Panc1 (cell line): ENCODE data around the gene KIF3B. TPM values are rescaled to one million over a fixed set of nuclear protein-coding genes. Genes with fewer than 3 reads are reported as not detected.

Experiments used
- ATAC-seq: fragments of 200-7000 bp; cut with Tn5 transposase; 2 replicates; pipeline ENCODE4 v1.9.1; 2020; ENCODE audit warnings: mild to moderate bottlenecking, moderate library complexity
- BruUV-seq: library from RNA; stranded (reverse); fragments of 400-500 nt; replicated peaks from 2 replicates; lab custom pipeline; 2021; lab: Mats Ljungman, UMichigan
- CTCF ChIA-PET: fragments of 300-600 bp; sonication (Branson Sonifier 250); formaldehyde crosslinking; loops from one replicate; lab custom pipeline; 2022; ENCODE audit warnings: antibody characterized with exemption; lab: Charles Lee
- POLR2A ChIA-PET: fragments of 300-600 bp; sonication (Branson Sonifier 250); formaldehyde crosslinking; loops from one replicate; lab custom pipeline; 2022; ENCODE audit warnings: antibody characterized with exemption; lab: Charles Lee
- DNase-seq: peaks from one replicate; pipeline ENCODE4 v3.0.0-alpha.2; 2010; ENCODE audit warnings: low read depth, low spot score
- H3K27ac ChIP-seq: 2 replicates; pipeline ENCODE4 v1.5.1; 2011; ENCODE audit warnings: mild to moderate bottlenecking, low read length, inconsistent platforms
- H3K27me3 ChIP-seq: fragments of 200-500 bp; sonication (Bioruptor generic); 2 replicates; pipeline ENCODE4 v1.6.0; 2014; ENCODE audit warnings: low read length, inconsistent platforms; ENCODE audit not compliant: control insufficient read depth, insufficient read depth
- H3K36me3 ChIP-seq: fragments of 200-500 bp; sonication (Bioruptor generic); 2 replicates; pipeline ENCODE4 v1.5.1; 2014; ENCODE audit warnings: inconsistent platforms, mild to moderate bottlenecking, low read length, moderate library complexity; ENCODE audit not compliant: control insufficient read depth, insufficient read depth
- H3K4me1 ChIP-seq: 2 replicates; pipeline ENCODE4 v1.5.1; 2011; ENCODE audit warnings: inconsistent platforms, mild to moderate bottlenecking, low read length, moderate library complexity; ENCODE audit not compliant: control insufficient read depth, insufficient read depth
- H3K4me3 ChIP-seq, 2 experiments: 2 replicates each; pipeline ENCODE4 v1.5.1; 2011 to 2012; ENCODE audit warnings: low read depth in 2 of 2, low read length in 2 of 2, mild to moderate bottlenecking in 2 of 2, inconsistent platforms in 1 of 2, moderate library complexity in 1 of 2
- H3K9me3 ChIP-seq: fragments of 200-500 bp; sonication (Bioruptor generic); 2 replicates; pipeline ENCODE4 v1.5.1; 2014; ENCODE audit warnings: low read depth, mild to moderate bottlenecking, inconsistent platforms, low read length, moderate library complexity; ENCODE audit not compliant: control insufficient read depth, insufficient read depth
- POLR2AphosphoS5 ChIP-seq: IDR thresholded peaks from 2 replicates; pipeline ENCODE4 v1.6.1; 2012; ENCODE audit warnings: mild to moderate bottlenecking, low read depth, low read length, moderate library complexity
- SIN3A ChIP-seq: IDR thresholded peaks from 2 replicates; pipeline ENCODE4 v1.6.1; 2012; ENCODE audit warnings: low read depth, mild to moderate bottlenecking, low read length, moderate library complexity, borderline replicate concordance; ENCODE audit not compliant: insufficient read depth
- TCF7L2 ChIP-seq: IDR thresholded peaks from 2 replicates; pipeline ENCODE4 v1.6.1; 2011; ENCODE audit warnings: mild to moderate bottlenecking, low read depth, low read length, inconsistent platforms
- in situ Hi-C: cut with HindIII; loops from 2 replicates; pipeline ENCODE4 v1.10.0; 2016; ENCODE audit warnings: low sequenced_read_pairs, low pct_unique_long_range_greater_than_20kb
- intact Hi-C: fragments of 100-400 bp; cut with micrococcal nuclease; formaldehyde crosslinking; loops from one replicate; pipeline ENCODE4 v1.10.0; 2022; ENCODE audit not compliant: unreplicated experiment
- total RNA-seq: library from RNA; stranded (reverse); gene quantifications from one replicate; pipeline ENCODE4 v1.2.1, GENCODE V29; 2021; ENCODE audit not compliant: unreplicated experiment
- TF ChIP-seq, protein P1 (sequence below): fragments of 450-650 bp; IDR thresholded peaks from 2 replicates; pipeline ENCODE4 v1.5.1; 2017; ENCODE audit warnings: mild to moderate bottlenecking
- TF ChIP-seq, protein P2 (sequence below), 2 experiments: IDR thresholded peaks; 2 replicates each; pipeline ENCODE4 v1.6.1; 2011 to 2012; ENCODE audit warnings: low read depth in 2 of 2, control low read depth in 1 of 2, low read length in 1 of 2, mild to moderate bottlenecking in 1 of 2, moderate library complexity in 1 of 2; ENCODE audit not compliant: insufficient read depth in 1 of 2

The KIF3B gene
- total RNA-seq, 1 experiment from 2014 or later = 67.8 TPM

DNA sequence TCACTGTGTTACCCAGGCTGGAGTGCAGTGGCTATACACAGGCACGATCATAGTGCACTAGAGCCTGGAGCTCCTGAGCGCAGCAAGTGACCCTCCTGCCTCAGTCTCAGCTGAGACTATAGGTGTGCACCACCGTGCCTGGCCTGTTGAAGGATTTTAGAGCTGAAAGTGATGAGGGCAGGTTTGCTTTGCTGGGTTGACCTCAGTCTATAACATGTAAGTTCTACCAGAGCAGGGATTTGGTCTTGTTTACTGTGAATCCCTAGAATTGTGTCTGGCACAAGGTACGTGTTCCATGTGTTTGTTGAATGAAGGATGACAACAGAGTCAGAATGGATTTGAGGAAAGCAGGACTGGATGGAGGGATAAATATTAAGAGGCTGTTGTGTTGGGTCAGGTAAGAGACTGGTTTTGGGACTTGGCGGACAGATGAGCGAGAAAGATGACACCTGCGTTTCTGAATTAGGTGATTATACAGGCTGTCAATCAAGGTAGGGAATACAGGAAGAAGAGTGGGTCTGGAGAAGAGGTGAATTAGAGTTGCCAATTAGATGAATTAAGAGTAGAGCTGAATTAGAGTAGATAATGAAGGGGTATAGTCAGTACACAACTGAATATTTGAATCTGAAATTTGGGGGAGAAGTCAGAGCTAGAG is 87.2 kb downstream of the KIF3B start:
- Histone ChIP-seq H3K27ac (no peak overlapping the region), H3K36me3 (peaks cover 11% of the 10 kb centered on the region; the same call in 1 of the 2 replicates), H3K4me3 (no peak overlapping the region), H3K9me3 (no peaks in the 10 kb centered on the region), H3K27me3 (no peaks in the 10 kb centered on the region), H3K4me1 (peaks cover 56% of the 10 kb centered on the region)
- intact Hi-C loops (no loop called here), in situ Hi-C loops (loop anchor here (5.0 kb wide), 1 partner anchor 58 kb away; no protein-coding TSS in a partner anchor)
- ChIA-PET POLR2A (interaction anchor here (0.7 kb wide), 1 partner anchor 241 kb away, joined by 3 read pairs; no protein-coding TSS in a partner anchor), CTCF (no interaction called here)
- TSS peak; percentile 2 for BruUV-seq
- TF ChIP-seq, protein P1, sequence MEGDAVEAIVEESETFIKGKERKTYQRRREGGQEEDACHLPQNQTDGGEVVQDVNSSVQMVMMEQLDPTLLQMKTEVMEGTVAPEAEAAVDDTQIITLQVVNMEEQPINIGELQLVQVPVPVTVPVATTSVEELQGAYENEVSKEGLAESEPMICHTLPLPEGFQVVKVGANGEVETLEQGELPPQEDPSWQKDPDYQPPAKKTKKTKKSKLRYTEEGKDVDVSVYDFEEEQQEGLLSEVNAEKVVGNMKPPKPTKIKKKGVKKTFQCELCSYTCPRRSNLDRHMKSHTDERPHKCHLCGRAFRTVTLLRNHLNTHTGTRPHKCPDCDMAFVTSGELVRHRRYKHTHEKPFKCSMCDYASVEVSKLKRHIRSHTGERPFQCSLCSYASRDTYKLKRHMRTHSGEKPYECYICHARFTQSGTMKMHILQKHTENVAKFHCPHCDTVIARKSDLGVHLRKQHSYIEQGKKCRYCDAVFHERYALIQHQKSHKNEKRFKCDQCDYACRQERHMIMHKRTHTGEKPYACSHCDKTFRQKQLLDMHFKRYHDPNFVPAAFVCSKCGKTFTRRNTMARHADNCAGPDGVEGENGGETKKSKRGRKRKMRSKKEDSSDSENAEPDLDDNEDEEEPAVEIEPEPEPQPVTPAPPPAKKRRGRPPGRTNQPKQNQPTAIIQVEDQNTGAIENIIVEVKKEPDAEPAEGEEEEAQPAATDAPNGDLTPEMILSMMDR = no peak
- TF ChIP-seq TCF7L2 (no peak), SIN3A (no peak), POLR2AphosphoS5 (no peak)
- TF ChIP-seq, protein P2, sequence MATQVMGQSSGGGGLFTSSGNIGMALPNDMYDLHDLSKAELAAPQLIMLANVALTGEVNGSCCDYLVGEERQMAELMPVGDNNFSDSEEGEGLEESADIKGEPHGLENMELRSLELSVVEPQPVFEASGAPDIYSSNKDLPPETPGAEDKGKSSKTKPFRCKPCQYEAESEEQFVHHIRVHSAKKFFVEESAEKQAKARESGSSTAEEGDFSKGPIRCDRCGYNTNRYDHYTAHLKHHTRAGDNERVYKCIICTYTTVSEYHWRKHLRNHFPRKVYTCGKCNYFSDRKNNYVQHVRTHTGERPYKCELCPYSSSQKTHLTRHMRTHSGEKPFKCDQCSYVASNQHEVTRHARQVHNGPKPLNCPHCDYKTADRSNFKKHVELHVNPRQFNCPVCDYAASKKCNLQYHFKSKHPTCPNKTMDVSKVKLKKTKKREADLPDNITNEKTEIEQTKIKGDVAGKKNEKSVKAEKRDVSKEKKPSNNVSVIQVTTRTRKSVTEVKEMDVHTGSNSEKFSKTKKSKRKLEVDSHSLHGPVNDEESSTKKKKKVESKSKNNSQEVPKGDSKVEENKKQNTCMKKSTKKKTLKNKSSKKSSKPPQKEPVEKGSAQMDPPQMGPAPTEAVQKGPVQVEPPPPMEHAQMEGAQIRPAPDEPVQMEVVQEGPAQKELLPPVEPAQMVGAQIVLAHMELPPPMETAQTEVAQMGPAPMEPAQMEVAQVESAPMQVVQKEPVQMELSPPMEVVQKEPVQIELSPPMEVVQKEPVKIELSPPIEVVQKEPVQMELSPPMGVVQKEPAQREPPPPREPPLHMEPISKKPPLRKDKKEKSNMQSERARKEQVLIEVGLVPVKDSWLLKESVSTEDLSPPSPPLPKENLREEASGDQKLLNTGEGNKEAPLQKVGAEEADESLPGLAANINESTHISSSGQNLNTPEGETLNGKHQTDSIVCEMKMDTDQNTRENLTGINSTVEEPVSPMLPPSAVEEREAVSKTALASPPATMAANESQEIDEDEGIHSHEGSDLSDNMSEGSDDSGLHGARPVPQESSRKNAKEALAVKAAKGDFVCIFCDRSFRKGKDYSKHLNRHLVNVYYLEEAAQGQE (IDR thresholded peaks at IDR 0.05; ENCODE audit: insufficient read depth in 1 of 2, low read depth in 2 of 2, low read length in 1 of 2) = no peak
- no peak for DNase-seq
- no peak for ATAC-seq

DNA sequence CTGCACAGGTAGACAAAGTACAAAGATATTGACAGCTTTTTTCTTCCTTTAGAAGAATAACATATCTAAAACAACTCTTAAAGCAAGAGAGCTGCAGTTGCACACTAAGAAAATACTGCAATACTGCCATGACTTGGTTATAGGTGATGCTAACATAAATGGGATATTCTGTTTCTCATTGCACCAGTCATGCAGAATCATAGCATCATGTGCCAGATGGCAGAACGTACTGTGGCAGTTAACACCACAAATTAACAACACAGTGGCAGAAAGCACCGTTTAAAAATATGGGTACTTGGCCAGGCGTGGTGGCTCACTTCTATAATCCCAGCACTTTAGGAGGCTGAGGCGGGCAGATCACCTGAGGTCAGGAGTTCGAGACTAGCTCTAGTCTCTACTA is 88.1 kb downstream of the KIF3B start:
- in situ Hi-C loops = no loop called here
- CTCF ChIA-PET = no interaction called here

More for the DNA sequence above, 88.1 kb downstream of the KIF3B start:
- no peak overlapping the region for H3K4me3 ChIP-seq
- H3K27ac ChIP-seq = no peak overlapping the region
- TF ChIP-seq POLR2AphosphoS5 = no peak
- TF ChIP-seq, protein P2 (IDR thresholded peaks at IDR 0.05; ENCODE audit: insufficient read depth in 1 of 2, low read depth in 2 of 2, low read length in 1 of 2) = no peak
- TF ChIP-seq, protein P1 = no peak
- TF ChIP-seq TCF7L2 = no peak
- TF ChIP-seq SIN3A = no peak
- peaks cover 14% of the 10 kb centered on the region; the same call in 1 of the 2 replicates for H3K36me3 ChIP-seq
- peaks cover 49% of the 10 kb centered on the region for H3K4me1 ChIP-seq
- intact Hi-C loops = no loop called here
- ATAC-seq (no peak), DNase-seq (no peak)
- no TSS peak for BruUV-seq
- H3K9me3 ChIP-seq = no peaks in the 10 kb centered on the region
- no peaks in the 10 kb centered on the region for H3K27me3 ChIP-seq
- POLR2A ChIA-PET = no interaction called here
